GM12874 (cell line): ENCODE results near the gene PLEKHG4B.

Source experiments
- CTCF ChIP-seq: IDR thresholded peaks from 2 replicates; pipeline ENCODE4 v1.5.1; 2011; ENCODE audit warnings: low read depth, mild to moderate bottlenecking, control low read depth, low read length, moderate library complexity; ENCODE audit not compliant: insufficient read depth

The PLEKHG4B gene

GRCh38 chr5:217494-218456, 125.8 kb downstream of the PLEKHG4B start, which contains the start of the genes CCDC127 and SDHA:
Gene CCDC127, minus strand, starts transcription at chr5:218153. Its CDS starts 1,304 bp downstream, at chr5:216849.
Gene SDHA, plus strand, starts transcription at chr5:218320. Its CDS starts 36 bp downstream, at chr5:218356.
- peak; percentile 41; the same call in 1 of the 2 replicates for TF ChIP-seq CTCF

- TF ChIP-seq CTCF = no peak
Observed at GRCh38 chr5:218457-219291, 126.7 kb downstream of the PLEKHG4B start.

GRCh38 chr5:219460-219863, 127.5 kb downstream of the PLEKHG4B start:
- TF ChIP-seq CTCF = no peak

- TF ChIP-seq CTCF = no peak
Observed at GRCh38 chr5:219991-220390, 128.0 kb downstream of the PLEKHG4B start.

- TF ChIP-seq CTCF = no peak
Observed at GRCh38 chr5:223791-224190, 131.8 kb downstream of the PLEKHG4B start.

GRCh38 chr5:225334-225733, 133.4 kb downstream of the PLEKHG4B start:
- no peak for TF ChIP-seq CTCF

- no peak for TF ChIP-seq CTCF
Observed at GRCh38 chr5:228886-229285, 136.9 kb downstream of the PLEKHG4B start.
